Right ventricle myocardium superior (tissue), 1 donor: ENCODE data around the gene EBF3. TPM values are rescaled to one million over a fixed set of nuclear protein-coding genes. Genes with fewer than 3 reads are reported as not detected.

Experiments used
- ATAC-seq: fragments of 200-7000 bp; cut with Tn5 transposase; one replicate; pipeline ENCODE4 v1.9.1; 2020; ENCODE audit warnings: mild to moderate bottlenecking; ENCODE audit not compliant: poor library complexity
- DNase-seq: peaks from one replicate; pipeline ENCODE4 v3.0.0-alpha.2; 2020
- intact Hi-C: fragments of 100-400 bp; cut with DNase I; formaldehyde crosslinking; loops from one replicate; pipeline ENCODE4 v1.11.2; 2022
- total RNA-seq: library from RNA; stranded (reverse); fragmentation: NEBNext Ultra II Directional; extraction: Animal tissue kit (Norgen Biotek cat#: 25700); gene quantifications from one replicate; pipeline ENCODE4 v1.2.1, GENCODE V29; 2021
- donor health status: DM: no; HTN: yes; CAD: no; lungs with severe emphysema.

Gene EBF3
- total RNA-seq, 1 donor from 2014 or later, result 6.2 TPM

DNA sequence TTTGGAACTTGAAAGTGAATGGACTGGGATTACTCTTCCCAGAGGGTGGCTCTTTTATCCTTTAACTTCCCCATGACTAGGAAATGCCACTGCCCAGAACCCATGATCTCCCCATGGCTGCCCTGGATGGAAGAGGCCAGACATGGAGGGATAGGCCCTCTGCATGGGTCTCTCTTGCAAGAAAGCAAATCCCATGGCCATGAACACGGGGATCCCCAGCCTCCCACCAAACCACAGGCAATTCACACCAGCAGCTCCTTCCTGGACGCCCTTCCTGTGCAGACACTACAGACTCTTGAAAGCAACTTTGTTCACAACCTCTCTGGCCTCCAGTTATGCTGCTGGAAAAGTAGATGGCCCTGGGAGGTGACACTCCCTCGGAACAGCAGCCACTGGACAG is 55.0 kb downstream of the EBF3 start:
- DNase-seq, result no peak
- intact Hi-C loops, result no loop called here
- no peak for ATAC-seq

DNA sequence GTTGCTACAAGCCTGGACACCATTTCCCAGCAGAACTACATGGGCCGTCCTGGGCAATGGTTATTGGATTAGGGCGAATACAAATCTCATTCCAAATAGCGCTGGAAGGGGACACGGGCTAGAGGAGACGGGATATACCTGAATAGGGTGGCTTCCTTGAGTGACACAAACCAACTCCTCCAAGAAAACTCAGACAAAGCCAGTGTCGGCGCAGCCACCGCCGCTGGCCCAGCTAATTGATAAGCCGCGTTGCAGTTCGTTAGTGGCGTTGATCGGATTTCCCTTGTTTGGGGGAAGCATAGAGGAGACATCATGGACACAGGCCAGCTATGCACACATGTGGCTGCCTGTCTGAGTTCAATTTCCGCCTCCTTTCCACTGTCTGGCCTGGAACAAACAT is 55.7 kb downstream of the EBF3 start:
- intact Hi-C loops, result no loop called here
- no peak for DNase-seq
- no peak for ATAC-seq

DNA sequence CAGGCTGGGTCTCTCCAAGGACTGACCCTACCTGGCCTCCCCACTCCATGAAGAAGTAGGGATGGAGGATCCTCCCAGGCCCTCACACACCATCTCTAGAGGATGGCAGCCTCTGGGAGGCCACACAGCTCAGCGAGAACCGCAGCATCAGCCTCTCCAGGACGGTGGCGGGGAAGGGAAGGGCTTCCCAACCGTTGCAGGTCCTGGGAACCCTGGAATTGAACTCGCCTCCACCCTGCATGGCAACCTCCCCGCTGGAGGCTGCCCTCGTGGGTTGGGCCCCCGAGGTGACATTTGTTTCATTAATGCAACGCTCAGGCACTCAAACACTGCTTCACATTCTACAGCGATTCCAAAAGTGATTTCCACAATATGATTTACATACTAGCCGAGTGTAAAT is 58.5 kb downstream of the EBF3 start:
- DNase-seq (no peak), ATAC-seq (no peak)
- intact Hi-C loops, result no loop called here

DNA sequence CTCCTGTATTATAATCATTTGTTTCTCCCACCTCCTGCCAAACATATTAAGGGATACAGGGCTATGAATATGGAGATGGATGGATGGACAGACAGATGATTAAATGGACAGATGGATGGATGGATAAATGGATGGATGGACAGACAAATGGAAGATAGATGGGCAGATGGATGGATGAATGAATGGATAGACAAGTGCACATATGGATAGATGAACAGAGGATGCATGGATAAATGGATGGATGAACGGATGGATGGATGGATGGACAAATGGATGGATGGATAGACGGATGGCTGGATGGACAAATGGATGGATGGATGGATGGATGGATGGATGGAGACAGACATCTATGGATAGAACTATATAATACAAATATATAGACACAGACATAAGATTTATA is 59.8 kb downstream of the EBF3 start:
- ATAC-seq (no peak), DNase-seq (no peak)
- intact Hi-C loops, result no loop called here

DNA sequence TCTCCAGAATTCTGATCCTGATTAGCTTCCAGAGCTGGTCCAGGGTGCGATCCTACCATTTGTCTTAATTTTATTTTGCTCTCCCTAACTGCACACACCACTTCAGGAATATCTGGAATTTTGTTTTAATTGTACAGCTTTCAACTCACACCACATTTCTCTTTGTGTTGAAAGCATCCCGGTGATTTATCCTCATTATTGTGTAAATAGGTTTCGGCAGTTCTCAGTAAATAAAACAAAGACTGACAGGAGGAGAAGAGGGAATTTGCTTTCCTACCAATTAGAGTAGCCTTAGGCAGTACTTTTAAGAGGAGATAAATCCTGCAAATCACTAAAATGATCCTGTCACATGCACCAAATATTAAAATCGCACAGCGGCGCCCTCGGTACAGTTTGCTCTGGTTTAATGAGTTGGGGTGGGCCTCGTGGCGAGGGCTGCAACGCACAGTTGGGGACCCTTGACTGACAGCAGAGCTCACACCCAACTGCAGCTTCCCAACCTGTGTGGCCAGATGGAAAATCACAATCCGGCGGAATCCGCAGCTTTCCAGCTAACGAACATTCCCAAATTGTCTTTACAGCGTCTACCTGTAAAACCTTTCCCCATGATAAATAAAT is 62.6 kb downstream of the EBF3 start:
- no peak for DNase-seq

DNA sequence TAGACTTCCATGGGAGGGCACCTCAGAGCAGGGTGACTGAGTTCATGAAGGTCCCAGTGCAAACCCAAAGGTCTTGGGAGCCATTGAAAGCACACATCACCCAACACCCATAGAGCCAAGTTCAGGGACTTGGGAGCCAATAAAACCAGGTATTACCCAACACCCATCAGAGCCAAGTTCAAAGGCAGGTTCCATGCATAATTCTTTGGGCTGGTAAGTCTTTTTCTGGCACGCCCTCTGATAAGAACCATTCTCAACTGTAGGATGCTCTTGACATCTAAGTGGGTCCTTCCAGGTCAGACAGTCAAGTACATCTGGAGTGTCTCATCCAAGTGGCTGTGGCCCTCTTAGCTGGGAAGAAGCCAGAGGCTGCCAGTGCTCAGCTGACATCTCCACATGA is 63.2 kb downstream of the EBF3 start:
- ATAC-seq (no peak), DNase-seq (no peak)
- intact Hi-C loops, result no loop called here

More for the DNA sequence above, 62.6 kb downstream of the EBF3 start:
- no peak for ATAC-seq
- intact Hi-C loops, result no loop called here

DNA sequence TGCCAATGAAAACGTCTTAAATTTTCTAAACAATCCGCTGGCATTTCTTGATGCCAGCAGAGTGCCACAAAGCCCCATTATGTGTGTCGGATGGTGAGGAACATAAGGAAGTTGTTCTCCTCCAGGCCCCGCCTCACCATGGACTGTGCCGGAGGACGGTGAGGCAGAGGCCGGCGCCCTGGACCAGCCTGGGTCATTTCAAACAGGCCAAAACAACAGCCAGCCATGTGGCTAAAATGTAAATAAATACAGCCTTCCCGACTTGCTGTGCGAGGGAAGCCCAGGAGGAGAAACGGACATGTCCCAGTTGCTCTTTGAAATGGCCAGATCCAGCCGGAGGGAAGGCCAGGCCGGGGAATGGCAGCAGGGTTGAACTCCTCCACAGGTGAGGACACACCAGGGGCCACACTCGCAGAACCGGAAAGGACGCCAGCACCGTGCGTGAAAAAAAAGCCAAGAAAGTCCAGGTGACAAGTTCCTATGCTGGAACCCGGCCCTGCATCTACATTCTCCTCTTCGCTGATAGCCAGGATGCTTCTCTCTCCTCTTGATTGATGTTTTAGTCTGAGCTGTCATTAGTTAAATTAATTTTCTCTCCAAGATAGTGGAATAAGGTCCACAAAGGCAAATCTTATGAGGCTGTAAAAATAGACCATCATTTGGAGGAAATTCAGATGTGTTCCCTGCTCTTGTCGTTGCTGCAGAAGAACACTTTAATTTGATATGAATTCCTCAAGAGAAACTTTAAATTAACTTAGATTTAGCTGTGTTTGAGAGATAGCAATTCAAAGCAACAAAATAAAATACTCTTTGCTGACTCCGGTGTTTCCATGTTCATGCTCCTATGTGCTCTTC is 64.6 kb downstream of the EBF3 start:
- no peak for DNase-seq
- intact Hi-C loops, result no loop called here
- no peak for ATAC-seq

DNA sequence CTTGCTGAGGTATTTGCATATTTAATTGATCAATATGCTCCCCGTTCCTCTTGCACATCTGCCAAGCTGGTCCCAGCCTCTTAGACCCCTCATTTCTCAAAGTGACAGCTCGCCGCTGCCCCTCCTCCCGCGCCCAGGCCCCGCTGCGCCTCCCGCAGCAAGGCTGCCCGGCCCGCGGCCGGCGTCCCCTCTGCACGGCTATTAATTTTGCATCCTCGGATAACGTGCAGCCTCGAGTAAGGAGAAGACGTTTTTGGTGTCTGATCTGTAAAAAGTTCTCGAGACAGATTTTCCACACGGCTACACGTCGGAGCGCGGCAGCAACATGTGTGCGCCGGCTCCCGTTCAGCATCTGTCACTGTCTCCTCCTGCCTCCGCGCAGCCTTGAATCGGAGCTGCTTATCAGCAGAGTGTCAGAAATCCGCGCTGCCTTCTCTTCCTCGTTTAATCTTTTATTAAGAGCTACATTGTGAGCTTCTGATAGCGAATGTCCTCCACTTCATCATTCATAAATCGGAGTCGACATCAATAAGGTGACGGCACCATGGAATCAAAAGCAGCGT is 65.3 kb downstream of the EBF3 start:
- no peak for ATAC-seq
- intact Hi-C loops, result no loop called here
- no peak for DNase-seq

DNA sequence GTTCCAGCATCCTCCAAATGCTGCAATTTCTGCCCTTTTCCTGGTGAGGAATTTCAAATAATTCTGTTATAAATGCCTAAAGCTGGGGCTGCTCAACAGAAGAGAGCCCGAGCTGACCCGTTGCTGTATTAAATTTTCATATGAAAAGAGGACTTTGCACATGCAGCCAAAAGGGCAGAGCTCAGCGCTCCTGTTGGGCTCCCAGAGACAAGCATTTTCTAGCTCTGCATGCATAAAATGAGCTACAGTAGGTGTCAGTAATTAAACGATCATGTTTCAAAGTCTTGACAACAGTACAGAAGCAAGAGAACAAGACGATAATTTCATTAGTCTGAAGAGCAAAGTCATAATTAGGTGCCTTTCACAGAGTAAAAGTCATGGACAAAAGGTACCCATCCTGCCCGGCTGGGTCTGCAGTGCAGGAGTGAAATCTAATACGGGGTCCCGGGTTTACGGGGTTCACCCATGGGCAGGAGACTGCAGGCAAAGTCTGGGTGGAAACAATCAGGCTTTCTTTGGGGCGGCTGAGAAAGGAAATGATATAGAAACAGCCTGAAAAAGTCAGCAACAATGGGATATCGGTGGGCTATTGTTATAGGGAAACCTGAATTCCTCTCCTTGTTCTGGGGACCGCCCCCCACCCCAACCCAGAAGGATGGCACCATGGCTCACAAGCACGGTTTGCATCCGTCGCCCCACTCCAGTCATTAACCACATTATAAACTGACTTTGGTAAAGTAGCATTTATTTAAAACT is 66.0 kb downstream of the EBF3 start:
- DNase-seq (no peak), ATAC-seq (no peak)
- intact Hi-C loops, result no loop called here

DNA sequence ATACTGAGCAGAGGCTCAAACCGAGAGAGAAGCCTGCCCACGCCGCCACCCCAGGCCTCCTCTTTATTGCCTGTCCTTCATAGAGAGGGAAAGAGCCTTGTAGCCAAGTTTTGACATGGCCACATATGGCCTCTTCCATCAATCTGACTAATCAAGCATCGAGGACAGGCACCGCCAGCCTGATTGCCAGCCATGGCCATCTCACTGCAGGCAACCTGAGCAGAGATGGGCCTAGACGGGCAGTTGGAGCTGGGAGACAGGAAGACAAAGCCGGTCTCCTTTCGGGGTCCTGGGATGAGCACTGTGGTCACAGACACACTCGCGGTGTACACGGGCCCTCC is 67.2 kb downstream of the EBF3 start:
- intact Hi-C loops, result no loop called here
- no peak for ATAC-seq
- no peak for DNase-seq

DNA sequence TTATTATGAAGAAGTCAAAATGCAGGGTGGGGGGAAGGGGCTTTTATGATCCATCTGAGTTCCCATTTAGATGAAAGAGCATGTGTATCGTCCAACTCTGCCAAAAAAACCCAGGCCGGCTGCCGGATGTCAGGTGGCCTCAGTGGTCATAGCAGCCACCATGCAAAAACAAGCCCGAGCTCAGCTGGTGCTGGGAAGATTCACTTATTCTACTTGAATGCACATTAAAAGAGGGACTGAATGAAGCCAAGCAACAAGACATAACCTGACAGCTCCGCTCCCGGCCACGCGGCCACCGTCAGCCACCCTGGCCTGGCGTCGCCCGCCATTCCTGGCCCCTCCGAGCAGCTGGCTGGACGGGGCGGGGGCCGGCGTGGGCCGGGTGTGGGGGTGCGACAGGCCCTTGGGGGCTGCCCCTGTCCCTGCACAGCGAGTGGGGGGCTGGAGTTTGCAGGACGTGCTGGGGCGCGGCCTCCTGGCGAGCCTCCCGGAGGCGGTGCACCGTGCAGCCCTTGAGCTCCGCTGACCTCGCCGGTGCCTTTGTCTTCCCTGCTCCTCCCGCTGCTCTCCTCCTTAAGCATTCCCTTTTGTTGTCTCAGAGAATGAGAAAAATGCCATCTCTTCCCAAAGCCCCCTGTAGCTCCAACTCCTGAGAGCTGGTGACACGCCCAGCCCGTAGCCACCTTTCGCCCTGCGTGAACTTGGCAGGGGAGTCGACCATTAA is 67.8 kb downstream of the EBF3 start:
- intact Hi-C loops, result no loop called here
- no peak for ATAC-seq
- DNase-seq, result no peak

DNA sequence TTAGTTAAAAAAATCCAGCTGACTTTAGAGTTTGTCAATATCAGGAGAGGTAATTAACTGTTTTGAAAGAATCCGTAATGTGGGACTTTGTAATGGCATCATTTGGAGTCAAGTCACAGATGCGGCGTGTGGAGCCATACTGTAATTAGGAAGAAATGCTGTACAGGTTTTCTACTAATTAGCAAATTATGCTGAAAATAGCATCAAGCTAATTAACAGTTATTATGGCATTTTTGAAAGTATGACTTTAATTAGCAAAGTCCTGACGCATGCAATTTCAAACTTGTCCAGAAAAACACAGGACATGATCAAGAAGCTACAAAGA is 68.3 kb downstream of the EBF3 start:
- intact Hi-C loops, result no loop called here
- DNase-seq, result no peak
- no peak for ATAC-seq

DNA sequence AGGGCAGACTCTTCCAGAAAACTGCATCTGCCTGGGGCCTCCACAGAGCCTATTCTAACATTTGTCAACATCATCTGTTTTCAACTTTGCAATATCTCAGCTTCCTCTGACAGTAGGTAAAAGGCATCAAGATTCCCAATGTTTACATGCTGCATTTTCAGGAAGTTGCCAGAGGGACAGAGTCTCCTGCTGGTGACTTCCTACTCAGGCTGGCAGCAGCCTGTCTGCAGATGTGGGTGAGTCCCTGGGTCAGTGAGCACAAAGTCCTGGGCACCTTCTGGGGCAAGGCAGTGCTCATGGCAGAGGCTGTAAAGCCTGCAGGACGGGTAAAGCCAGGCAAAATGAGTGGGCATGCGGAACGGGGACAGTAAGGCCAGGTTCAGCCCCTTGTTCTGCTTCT is 69.4 kb downstream of the EBF3 start:
- no peak for ATAC-seq
- intact Hi-C loops, result loop anchor here (5.0 kb wide), 1 partner anchor 73 kb away; no protein-coding TSS in a partner anchor
- no peak for DNase-seq

DNA sequence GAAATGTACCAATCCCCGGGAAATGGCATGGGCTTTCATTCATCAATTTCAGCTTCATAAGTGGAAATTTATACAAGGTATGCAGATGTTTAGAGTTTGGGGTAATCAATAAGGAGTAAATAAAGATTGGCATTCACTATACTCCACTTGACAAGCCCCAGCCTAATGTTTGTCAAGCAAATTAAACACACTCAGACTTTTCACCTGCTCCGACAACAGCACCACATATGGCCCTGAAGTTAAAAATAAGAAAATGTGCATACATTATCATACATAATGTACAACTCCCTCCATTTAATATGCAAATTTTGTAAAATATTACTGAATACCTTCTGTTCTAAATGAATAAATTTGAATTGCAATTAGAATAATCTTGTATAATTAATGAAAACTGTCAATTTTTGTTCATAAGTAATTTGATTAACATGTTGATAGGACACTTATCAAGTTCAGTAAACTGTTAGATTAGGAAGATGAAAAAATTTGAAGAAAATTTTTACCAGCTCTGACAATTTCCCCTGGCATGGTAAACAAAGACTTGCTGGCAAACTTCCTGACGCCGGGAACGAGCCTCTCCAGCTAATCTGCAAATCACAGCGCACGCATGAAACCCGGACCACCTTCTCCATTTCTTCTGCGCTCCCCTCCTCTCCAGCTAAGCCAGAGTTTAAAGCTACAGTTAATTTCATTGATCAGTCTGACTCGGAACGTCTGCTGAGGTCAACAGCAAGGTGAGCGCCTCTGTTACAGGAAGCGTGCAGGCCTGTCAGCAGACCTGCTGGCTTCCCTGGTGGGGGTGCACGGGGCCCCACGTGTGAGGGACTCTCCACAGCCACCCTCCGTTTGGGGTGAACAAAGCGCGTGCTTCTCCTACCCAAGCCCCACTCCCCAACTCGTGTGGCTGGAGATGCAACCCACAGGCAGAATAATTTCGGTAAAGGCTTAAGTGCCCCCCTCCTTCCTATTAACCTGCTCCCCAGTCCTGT is 70.7 kb downstream of the EBF3 start:
- DNase-seq, result no peak
- ATAC-seq, result no peak

DNA sequence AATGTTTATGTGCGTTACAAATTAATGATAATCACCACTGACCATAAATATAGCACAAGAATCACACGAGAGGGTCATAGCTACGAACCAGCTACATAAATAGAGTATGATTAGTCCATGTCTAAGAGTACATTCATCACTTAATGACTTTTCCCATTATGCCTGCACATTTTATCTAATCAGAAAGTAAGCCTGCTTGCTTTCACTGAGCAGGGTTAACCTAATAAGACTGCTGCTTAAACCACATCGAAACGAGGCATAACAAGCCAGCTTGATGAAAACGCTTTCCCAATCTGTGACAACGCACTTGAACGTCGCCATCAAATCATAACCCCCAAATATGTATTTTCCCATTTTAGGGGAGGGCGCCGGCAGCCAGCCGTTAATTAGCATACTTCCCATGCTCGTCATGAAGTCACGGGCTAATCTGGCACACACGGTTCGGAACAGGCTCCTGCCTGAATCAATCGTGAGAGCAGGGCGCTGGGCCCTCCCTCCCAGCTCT is 71.5 kb downstream of the EBF3 start:
- DNase-seq (no peak), ATAC-seq (peak; percentile 65)
- intact Hi-C loops, result loop anchor here (2.0 to 5.0 kb wide), 2 partner anchors 46 to 75 kb away; no protein-coding TSS in a partner anchor

More for the DNA sequence above, 70.7 kb downstream of the EBF3 start:
- intact Hi-C loops, result loop anchor here (2.0 to 5.0 kb wide), 2 partner anchors 45 to 74 kb away; no protein-coding TSS in a partner anchor

DNA sequence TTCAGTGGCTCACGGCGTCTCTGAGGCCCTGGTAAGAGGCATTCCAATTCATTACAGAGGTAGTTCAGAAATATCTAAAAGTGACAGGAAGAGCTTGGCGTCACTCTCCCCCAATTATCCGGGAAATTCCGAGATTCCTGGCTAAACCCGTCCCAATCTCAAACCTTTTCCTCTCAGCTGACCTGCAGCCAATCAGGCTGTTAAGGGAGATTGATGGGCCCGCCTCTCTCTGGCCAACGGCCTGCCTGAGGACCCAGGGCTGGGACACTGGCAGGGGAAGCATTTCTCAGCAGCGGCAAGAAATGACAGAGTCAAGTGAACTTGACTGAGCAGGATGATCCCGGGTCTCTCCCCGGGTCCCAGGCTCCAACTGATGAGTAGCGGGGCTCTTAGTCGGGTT is 72.3 kb downstream of the EBF3 start:
- intact Hi-C loops, result loop anchor here (2.0 to 5.0 kb wide), 2 partner anchors 47 to 75 kb away; no protein-coding TSS in a partner anchor
- ATAC-seq (peak; percentile 48), DNase-seq (no peak)

DNA sequence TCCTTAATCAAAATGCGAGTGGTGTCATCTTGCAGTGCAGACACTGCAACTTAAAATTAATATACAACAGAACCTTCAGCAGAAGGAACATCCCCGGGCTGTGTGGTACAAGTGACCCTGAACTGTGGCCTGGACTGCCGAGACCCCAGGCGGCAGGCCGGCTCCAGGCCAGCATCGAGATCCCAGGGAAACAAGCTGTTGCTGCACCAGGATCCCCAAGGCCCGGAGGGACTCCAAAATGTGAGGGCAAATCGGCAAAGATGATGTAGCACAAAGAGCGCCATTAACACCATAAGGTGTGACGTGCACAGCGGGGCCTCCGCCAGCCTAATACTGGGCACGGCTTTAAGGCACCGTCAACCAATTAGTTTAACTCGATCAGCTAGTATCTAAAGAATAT is 73.9 kb downstream of the EBF3 start:
- DNase-seq (no peak), ATAC-seq (no peak)
- intact Hi-C loops, result loop anchor here (5.0 kb wide), 1 partner anchor 77 kb away; no protein-coding TSS in a partner anchor
